ENCODE results near the gene THBS4.

The THBS4 gene

DNA sequence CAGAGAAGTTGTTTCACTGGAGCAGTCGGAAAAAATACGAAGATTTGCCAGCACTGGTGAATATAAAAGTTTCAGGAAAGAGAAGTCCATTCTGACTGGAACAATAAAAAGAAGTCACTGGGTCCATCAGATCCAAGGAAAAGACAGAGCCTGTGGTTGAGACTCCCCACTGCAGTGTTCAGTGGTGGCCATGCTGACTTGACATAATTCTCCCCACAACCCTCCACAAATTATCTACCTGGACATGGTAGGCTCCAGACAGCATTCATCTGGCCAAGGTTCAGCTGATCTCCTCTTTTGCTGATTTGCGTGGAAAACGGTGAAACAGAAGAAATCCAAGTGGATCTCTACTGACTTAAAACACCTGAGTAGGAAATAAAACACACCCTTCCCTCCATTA, 8.0 kb downstream of the THBS4 start:
- DNase-seq (ENCODE audit: extremely low read depth, low read depth), result no peak
- TF ChIP-seq, protein P1, sequence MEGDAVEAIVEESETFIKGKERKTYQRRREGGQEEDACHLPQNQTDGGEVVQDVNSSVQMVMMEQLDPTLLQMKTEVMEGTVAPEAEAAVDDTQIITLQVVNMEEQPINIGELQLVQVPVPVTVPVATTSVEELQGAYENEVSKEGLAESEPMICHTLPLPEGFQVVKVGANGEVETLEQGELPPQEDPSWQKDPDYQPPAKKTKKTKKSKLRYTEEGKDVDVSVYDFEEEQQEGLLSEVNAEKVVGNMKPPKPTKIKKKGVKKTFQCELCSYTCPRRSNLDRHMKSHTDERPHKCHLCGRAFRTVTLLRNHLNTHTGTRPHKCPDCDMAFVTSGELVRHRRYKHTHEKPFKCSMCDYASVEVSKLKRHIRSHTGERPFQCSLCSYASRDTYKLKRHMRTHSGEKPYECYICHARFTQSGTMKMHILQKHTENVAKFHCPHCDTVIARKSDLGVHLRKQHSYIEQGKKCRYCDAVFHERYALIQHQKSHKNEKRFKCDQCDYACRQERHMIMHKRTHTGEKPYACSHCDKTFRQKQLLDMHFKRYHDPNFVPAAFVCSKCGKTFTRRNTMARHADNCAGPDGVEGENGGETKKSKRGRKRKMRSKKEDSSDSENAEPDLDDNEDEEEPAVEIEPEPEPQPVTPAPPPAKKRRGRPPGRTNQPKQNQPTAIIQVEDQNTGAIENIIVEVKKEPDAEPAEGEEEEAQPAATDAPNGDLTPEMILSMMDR (IDR thresholded peaks at IDR 0.05; ENCODE audit: low read depth, low read length), result no peak

DNA sequence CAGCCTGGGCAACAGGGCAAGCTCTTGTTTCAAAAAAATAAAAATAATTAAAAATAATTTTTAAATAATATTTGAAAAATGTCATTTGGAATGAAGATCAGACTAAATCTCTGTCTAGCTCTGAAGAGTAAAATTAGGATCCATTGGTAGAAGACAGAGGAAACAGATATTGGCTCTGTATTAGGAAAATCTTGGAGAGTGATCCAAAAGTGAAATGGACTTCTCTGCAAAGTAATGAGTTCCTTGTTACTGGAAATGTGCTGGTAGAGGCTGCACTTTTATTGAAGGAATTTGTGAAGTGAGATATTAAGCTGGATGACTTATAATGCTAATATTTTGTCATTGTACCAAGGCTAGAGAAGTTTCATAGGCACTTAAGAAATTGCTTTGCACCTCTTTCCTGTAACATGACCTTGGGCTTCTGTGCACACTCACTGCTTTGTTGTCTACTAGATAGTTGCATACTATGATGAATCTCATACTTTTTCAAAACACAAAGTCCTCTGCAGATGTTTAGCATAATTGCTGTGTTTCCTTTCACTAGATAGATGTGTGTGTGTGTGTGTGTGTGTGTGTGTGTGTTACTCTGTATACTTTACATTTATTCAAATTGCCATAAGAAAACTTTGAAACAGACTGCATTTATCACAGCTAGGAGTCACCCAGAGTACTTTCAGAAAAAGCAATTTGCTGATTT, 13.1 kb downstream of the THBS4 start:
- no peak for DNase-seq (ENCODE audit: extremely low read depth, low read depth)

DNA sequence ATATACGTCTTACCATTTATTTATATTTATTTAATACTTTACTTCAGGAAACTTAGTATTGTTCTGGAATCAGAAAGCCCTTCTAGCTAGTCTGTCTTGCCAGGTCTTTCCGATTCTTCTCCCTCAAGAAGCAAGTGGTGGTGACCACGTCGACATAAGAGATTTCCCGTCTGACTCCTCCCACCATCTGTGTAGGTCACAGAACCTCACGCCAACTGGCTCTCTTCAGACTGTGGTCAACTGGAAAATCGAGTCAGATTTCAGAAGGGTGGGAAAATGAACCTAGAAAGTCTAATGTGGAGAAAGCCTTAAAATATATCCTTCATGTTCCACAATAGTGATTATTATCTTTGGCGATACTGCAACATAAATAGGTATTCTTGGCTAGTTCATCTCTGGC, 17.3 kb downstream of the THBS4 start:
- TF ChIP-seq, protein P1 (IDR thresholded peaks at IDR 0.05; ENCODE audit: low read depth, low read length), result no peak
- no peak for DNase-seq (ENCODE audit: extremely low read depth, low read depth)

More for the DNA sequence above, 13.1 kb downstream of the THBS4 start:
- TF ChIP-seq, protein P1 (IDR thresholded peaks at IDR 0.05; ENCODE audit: low read depth, low read length), result no peak

DNA sequence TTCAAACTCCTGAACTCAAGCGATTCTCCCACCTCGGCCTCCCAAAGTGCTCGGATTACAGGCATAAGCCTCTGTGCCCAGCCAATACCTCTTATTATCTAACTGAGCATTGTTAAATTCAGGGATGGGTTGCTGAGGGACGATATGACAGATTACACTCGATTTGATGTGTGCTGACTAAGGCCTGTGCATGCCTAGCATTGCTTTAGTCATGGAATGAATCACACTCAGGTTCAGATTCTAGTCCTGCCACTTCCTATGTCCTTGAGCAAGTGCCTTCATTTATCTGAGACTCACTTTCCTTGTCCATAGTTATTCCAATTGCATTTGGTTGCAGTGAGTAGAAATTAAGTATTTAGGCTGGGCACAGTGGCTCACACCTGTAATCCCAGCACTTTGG, 19.5 kb downstream of the THBS4 start:
- no peak for DNase-seq (ENCODE audit: extremely low read depth, low read depth)
- TF ChIP-seq, protein P1 (IDR thresholded peaks at IDR 0.05; ENCODE audit: low read depth, low read length), result no peak

DNA sequence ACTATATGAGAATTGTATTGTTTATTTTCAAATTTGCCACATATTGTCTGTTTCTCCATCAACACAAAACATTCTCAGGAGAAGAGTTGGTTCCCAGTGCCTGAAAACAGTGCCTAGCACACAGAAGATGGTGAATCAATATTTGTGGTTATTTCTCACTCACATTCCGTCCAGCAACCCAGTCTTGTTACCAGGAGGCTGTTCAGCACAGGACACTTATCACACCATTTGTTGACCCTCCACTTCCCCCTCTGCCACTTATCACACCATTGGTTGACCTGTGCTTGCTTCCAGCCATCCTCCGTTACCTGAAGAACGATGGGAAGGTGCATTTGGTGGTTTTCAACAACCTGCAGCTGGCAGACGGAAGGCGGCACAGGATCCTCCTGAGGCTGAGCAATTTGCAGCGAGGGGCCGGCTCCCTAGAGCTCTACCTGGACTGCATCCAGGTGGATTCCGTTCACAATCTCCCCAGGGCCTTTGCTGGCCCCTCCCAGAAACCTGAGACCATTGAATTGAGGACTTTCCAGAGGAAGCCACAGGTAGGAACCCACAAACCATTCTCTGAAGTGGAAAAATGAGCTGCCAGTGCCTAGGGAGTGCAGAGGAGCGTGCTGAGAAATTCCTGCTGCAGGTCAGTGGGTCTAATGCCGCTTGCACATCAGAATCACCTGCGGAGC, 20.5 kb downstream of the THBS4 start:
- TF ChIP-seq, protein P1 (IDR thresholded peaks at IDR 0.05; ENCODE audit: low read depth, low read length), result no peak

DNA sequence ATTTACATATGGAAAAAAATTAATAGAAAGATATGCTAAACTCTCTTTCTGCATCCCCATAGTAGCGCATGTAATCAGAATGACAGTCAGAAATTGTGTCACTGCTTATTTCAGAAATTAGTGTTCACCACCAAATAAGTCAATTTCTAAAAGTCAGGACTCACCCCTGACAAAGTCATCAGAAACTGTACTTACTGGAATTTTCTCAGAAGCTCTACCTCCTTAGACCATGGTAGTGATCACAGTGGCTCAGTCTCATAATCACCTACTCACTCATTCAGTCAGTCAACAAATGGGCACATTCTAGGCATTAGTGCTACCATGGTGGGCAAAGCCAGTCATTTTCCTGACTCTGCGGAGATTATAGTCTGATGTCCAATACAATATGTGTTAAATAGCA, 22.0 kb downstream of the THBS4 start:
- TF ChIP-seq, protein P1 (IDR thresholded peaks at IDR 0.05; ENCODE audit: low read depth, low read length), result no peak
- no peak for DNase-seq (ENCODE audit: extremely low read depth, low read depth)

More for the DNA sequence above, 20.5 kb downstream of the THBS4 start:
- no peak for DNase-seq (ENCODE audit: extremely low read depth, low read depth)

DNA sequence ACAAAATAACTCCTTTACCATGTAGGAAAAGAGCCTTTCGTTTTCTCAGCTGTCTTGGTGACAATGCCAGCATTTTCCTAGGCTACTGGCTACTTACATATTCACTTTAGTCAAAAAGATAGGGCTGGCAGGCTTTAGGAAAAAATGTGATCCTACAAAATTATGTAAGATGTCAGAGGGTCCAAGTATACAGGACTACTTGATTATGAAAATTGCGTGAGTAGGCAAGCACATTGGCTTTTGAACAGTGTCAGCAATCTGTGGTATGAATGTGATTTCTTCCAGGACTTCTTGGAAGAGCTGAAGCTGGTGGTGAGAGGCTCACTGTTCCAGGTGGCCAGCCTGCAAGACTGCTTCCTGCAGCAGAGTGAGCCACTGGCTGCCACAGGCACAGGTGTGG, 22.8 kb downstream of the THBS4 start:
- no peak for DNase-seq (ENCODE audit: extremely low read depth, low read depth)
- TF ChIP-seq, protein P1 (IDR thresholded peaks at IDR 0.05; ENCODE audit: low read depth, low read length), result no peak

Data from AG09319 (cell line).